ENCODE measurements around the gene PSMD11.
A peak's percentile ranks its signal among the peaks of the same experiment; 100 is the strongest.

PSMD11 gene

GRCh38 chr17:32492264-32492589, 47.9 kb downstream of the PSMD11 start:
- DNase-seq: no peak

GRCh38 chr17:32492648-32493289, 48.5 kb downstream of the PSMD11 start:
- DNase-seq: no peak

GRCh38 chr17:32493571-32493970, 49.3 kb downstream of the PSMD11 start:
- DNase-seq: no peak

GRCh38 chr17:32493976-32494513, 49.7 kb downstream of the PSMD11 start:
- no peak for DNase-seq

GRCh38 chr17:32494621-32495358, 50.5 kb downstream of the PSMD11 start:
- no peak for DNase-seq

- no peak for DNase-seq
Observed at GRCh38 chr17:32495359-32496231, 51.3 kb downstream of the PSMD11 start.

- DNase-seq: no peak
Observed at GRCh38 chr17:32496395-32497073, 52.2 kb downstream of the PSMD11 start.

GRCh38 chr17:32497431-32498205, 53.3 kb downstream of the PSMD11 start:
- DNase-seq: no peak

GRCh38 chr17:32498391-32498790, 54.1 kb downstream of the PSMD11 start:
- no peak for DNase-seq

GRCh38 chr17:32502013-32502412, 57.7 kb downstream of the PSMD11 start:
- no peak for DNase-seq

GRCh38 chr17:32502710-32503109, 58.4 kb downstream of the PSMD11 start:
- DNase-seq: no peak

GRCh38 chr17:32503251-32504165, 59.2 kb downstream of the PSMD11 start:
- peak; percentile 45 for DNase-seq

- DNase-seq: peak; percentile 48
Observed at GRCh38 chr17:32504166-32504990, 60.1 kb downstream of the PSMD11 start.

GRCh38 chr17:32508926-32509325, 64.6 kb downstream of the PSMD11 start:
- no peak for DNase-seq

- no peak for DNase-seq
Observed at GRCh38 chr17:32510466-32510865, 66.2 kb downstream of the PSMD11 start.

- no peak for DNase-seq
Observed at GRCh38 chr17:32512328-32512727, 68.0 kb downstream of the PSMD11 start.

- DNase-seq: no peak
Observed at GRCh38 chr17:32513579-32513978, 69.3 kb downstream of the PSMD11 start.

GRCh38 chr17:32514606-32515005, 70.3 kb downstream of the PSMD11 start:
- no peak for DNase-seq

GRCh38 chr17:32515677-32516383, 71.5 kb downstream of the PSMD11 start:
- no peak for DNase-seq
